HG03159 (cell line): Measurements from ENCODE around the gene GPATCH3.
A peak's percentile ranks its signal among the peaks of the same experiment; 100 is the strongest.
"Not testable (repeated sequence)": the region's sequence is repeated elsewhere in the genome, so short reads cannot be mapped to it uniquely, and the experiment has no call there.

Source experiments
- ATAC-seq: cut with Tn5 transposase; IDR thresholded peaks from one replicate; pipeline ENCODE4 v1.9.1; 2021; ENCODE audit warnings: mild to moderate bottlenecking, moderate library complexity; ENCODE audit not compliant: unreplicated experiment

Gene GPATCH3

GRCh38 chr1:26874896-26875295 is 25.4 kb downstream of the GPATCH3 start:
- no peak for ATAC-seq

- not testable (repeated sequence) for ATAC-seq
These were observed 27.2 kb downstream of the GPATCH3 start for GRCh38 chr1:26873097-26873496.

- ATAC-seq, result peak; percentile 88
These were observed 35.4 kb downstream of the GPATCH3 start for GRCh38 chr1:26864610-26865480.

GRCh38 chr1:26863685-26864077 is 36.6 kb downstream of the GPATCH3 start:
- no peak for ATAC-seq

- ATAC-seq, result no peak
These were observed 37.2 kb downstream of the GPATCH3 start, which contains the start of gene SFN for GRCh38 chr1:26862781-26863684. Gene SFN (plus strand): TSS chr1:26863149. CDS start chr1:26863213, 64 bp downstream.

GRCh38 chr1:26861889-26862378 is 38.3 kb downstream of the GPATCH3 start:
- ATAC-seq, result no peak

GRCh38 chr1:26861286-26861701 is 39.0 kb downstream of the GPATCH3 start:
- no peak for ATAC-seq

- no peak for ATAC-seq
These were observed 41.2 kb downstream of the GPATCH3 start for GRCh38 chr1:26858891-26859640.

GRCh38 chr1:26858160-26858559 is 42.1 kb downstream of the GPATCH3 start:
- no peak for ATAC-seq

- no peak for ATAC-seq
These were observed 42.7 kb downstream of the GPATCH3 start for GRCh38 chr1:26857473-26858060.

GRCh38 chr1:26856604-26857469 is 43.4 kb downstream of the GPATCH3 start:
- no peak for ATAC-seq

- no peak for ATAC-seq
These were observed 44.1 kb downstream of the GPATCH3 start for GRCh38 chr1:26856181-26856580.

GRCh38 chr1:26855636-26856035 is 44.6 kb downstream of the GPATCH3 start:
- ATAC-seq, result no peak

- no peak for ATAC-seq
These were observed 45.4 kb downstream of the GPATCH3 start for GRCh38 chr1:26854906-26855305.

- ATAC-seq, result no peak
These were observed 46.7 kb downstream of the GPATCH3 start for GRCh38 chr1:26853600-26853999.

- ATAC-seq, result no peak
These were observed 47.1 kb downstream of the GPATCH3 start for GRCh38 chr1:26853156-26853555.

- no peak for ATAC-seq
These were observed 47.6 kb downstream of the GPATCH3 start for GRCh38 chr1:26852701-26853100.

- ATAC-seq, result no peak
These were observed 49.1 kb downstream of the GPATCH3 start for GRCh38 chr1:26851106-26851684.
